ENCODE data around the gene TMEM35A. TPM values are rescaled to one million over a fixed set of nuclear protein-coding genes. Genes with fewer than 3 reads are reported as not detected.

TMEM35A gene
- not detected in 5 replicates for total RNA-seq (2022; extraction: Qiagen RNA extraction; ENCODE audit: low read depth)

DNA sequence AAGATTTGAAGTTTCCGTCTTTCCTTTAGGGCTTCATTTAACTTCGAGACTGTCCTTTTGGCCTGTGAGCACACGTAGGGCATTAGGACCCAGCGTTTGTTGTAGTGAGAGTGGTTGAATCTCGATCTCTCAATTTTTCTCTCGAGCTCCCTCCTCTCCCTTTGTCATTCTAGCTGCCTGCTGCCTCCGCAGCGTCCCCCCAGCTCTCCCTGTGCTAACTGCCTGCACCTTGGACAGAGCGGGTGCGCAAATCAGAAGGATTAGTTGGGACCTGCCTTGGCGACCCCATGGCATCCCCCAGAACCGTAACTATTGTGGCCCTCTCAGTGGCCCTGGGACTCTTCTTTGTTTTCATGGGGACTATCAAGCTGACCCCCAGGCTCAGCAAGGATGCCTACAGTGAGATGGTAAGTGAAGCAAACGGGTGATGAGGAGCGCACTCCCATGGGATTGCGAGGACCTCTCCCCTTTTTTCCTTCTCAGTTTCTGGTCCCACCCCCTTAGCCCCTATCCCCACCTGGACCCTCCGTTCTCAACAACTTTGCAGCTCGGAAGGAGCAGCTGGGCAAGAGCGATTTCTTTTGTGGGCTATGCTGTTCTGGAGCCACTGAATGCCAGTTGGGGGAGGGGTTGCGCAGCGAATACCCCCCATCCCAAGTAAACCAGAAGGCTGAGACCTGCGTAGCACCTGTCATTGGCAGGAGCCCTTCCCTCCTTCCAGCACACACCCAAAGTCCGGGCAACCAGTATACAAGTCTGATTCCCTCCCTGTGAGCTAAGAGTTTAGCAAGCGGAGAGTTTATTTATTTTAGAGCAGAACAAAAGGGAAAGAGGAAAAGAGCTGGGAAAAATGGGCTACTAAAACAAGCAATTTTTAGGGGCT lies at the start of gene TMEM35A:
TMEM35A (plus strand) TSS at position 164 of the 883 bp plus-strand sequence; CDS start at position 288, 124 bp downstream.

GRCh38 chrX:101051549-101052302 lies 27.0 kb upstream of the TMEM35A start, which contains the start of gene TRMT2B:
TRMT2B (minus strand) TSS chrX:101052111; CDS start chrX:101042289, 9,822 bp downstream.

DNA sequence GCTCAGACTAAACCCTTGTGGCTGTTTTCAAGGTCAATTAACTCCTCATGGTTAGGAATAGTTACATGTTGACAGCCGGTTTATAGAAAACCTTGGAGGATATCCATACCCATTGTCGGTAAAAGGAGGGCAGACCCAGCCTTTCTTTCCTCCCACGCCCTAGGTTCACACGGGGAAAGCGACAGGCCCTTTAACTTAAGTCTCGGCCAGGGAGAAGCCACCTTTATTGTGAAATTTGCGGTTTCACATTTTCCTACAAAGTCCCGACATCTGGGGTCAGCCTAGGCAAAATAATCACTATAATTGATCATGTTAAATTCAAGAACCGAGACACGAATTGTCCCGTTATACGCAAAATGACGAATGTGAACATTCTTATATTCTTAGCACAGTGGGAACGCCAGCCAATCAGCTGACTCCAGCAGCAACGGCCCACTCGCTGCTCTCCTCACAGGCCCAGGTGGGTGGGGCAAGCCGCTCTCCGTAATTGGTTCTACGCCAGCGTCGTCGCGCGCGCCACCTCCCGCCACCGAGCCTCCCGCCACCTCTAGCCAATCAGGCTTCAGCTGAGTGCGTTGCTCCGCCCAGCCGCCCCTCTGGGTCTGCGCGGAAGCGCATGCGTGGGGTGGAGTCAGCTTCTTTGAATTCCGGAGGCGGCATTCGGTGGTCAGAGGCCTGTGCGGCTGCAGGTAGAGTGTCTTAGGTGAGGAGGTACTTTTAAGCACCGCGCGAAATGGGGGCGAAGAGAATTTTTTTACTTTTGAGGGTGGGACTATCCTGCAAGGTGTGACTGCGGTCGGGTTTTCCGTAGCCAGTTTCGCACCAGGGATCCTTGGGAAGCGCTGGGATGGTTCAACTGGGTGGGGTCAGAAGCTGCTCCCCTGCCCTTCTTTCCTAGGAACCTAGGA lies 19.1 kb downstream of the TMEM35A start, which contains the start of gene CENPI:
CENPI (plus strand) TSS at position 659 of the 908 bp plus-strand sequence. CDS start 2,867 bp downstream, outside the sequence.

Other genes starting within 250 kb of the TMEM35A start
- 0.07 to 0.12 TPM in 2 of 5 replicates, not detected in the others for gene NOX1, start 204.5 kb upstream of the TMEM35A start, total RNA-seq (2022; extraction: Qiagen RNA extraction; ENCODE audit: low read depth)
- 0.20 to 0.30 TPM (median 0.27 TPM) in 5 replicates for gene XKRX, start 150.0 kb upstream of the TMEM35A start, total RNA-seq (2022; extraction: Qiagen RNA extraction; ENCODE audit: low read depth)
- 0.13 to 0.18 TPM (median 0.16 TPM) in 4 of 5 replicates, not detected in the other for gene ARL13A, start 109.2 kb upstream of the TMEM35A start, total RNA-seq (2022; extraction: Qiagen RNA extraction; ENCODE audit: low read depth)
- gene TRMT2B, start 26.8 kb upstream of the TMEM35A start, total RNA-seq (2022; extraction: Qiagen RNA extraction; ENCODE audit: low read depth): 12.9 to 15.5 TPM (median 15.0 TPM) in 5 replicates
- gene CENPI, start 19.3 kb downstream of the TMEM35A start, total RNA-seq (2022; extraction: Qiagen RNA extraction; ENCODE audit: low read depth): 6.3 to 13.3 TPM (median 12.2 TPM) in 5 replicates
- gene DRP2, start 140.9 kb downstream of the TMEM35A start, total RNA-seq (2022; extraction: Qiagen RNA extraction; ENCODE audit: low read depth): 0.10 to 0.21 TPM (median 0.18 TPM) in 5 replicates
- 0.06 to 0.24 TPM (median 0.22 TPM) in 3 of 5 replicates, not detected in the others for gene TAF7L, start 212.5 kb downstream of the TMEM35A start, total RNA-seq (2022; extraction: Qiagen RNA extraction; ENCODE audit: low read depth)

Measured in A549 treated with RU486 at 1 μM for 4 hours (cell line).